Thoracic aorta (tissue), 2 donors: Measurements from ENCODE around the gene CHM. TPM values are rescaled to one million over a fixed set of nuclear protein-coding genes. Genes with fewer than 3 reads are reported as not detected.
"Not testable (repeated sequence)": the region's sequence is repeated elsewhere in the genome, so short reads cannot be mapped to it uniquely, and the experiment has no call there.

Experiments used
- ATAC-seq: fragments of 150-250 bp; one replicate; pipeline ENCODE4 v1.8.0; 2017; ENCODE audit warnings: low read depth; ENCODE audit not compliant: insufficient number of reproducible peaks, low FRiP score
- DNase-seq: peaks from one replicate; pipeline ENCODE4 v3.0.0-alpha.2; 2020; ENCODE audit warnings: low spot score
- H3K27ac ChIP-seq, 2 donors: fragments of 200-600 bp; sonication (generic); 1 replicate in 1 of 2; 2 replicates in 1 of 2; pipeline ENCODE4 v1.5.1; 2016; ENCODE audit warnings: mild to moderate bottlenecking in 2 of 2, moderate library complexity in 2 of 2
- H3K27me3 ChIP-seq: fragments of 200-600 bp; sonication (generic); replicated peaks from 2 replicates; pipeline ENCODE4 v1.6.0; 2016; ENCODE audit warnings: mild to moderate bottlenecking; ENCODE audit not compliant: insufficient read depth
- H3K36me3 ChIP-seq: fragments of 200-600 bp; sonication (generic); one replicate; pipeline ENCODE4 v1.5.1; 2016
- H3K4me1 ChIP-seq, 2 donors: fragments of 200-600 bp; sonication (generic); 1 replicate in 1 of 2; 2 replicates in 1 of 2; pipeline versions ENCODE4 v1.5.1 to v1.6.0; 2016; ENCODE audit warnings: low read depth in 2 of 2, mild to moderate bottlenecking in 1 of 2; ENCODE audit not compliant: control insufficient read depth in 1 of 2
- H3K4me3 ChIP-seq: fragments of 200-600 bp; sonication (generic); 2 replicates; pipeline ENCODE4 v1.5.1; 2016; ENCODE audit warnings: mild to moderate bottlenecking
- H3K9me3 ChIP-seq: fragments of 200-600 bp; sonication (generic); 2 replicates; pipeline ENCODE4 v1.5.1; 2016
- total RNA-seq, 2 donors: library from RNA; depleted of rRNA; stranded (reverse); fragments of >200 nt; gene quantifications; one replicate each; pipeline versions ENCODE4 v1.1.0 to v1.2.3, GENCODE V29; 2016
- TF ChIP-seq, protein P1 (sequence below): fragments of 200-600 bp; sonication (generic); IDR thresholded peaks from one replicate; pipeline ENCODE4 v1.5.1; 2019; ENCODE audit warnings: antibody characterized with exemption

CHM gene
- total RNA-seq, 2 donors from 2014 or later, result 14.8 to 14.9 TPM

DNA sequence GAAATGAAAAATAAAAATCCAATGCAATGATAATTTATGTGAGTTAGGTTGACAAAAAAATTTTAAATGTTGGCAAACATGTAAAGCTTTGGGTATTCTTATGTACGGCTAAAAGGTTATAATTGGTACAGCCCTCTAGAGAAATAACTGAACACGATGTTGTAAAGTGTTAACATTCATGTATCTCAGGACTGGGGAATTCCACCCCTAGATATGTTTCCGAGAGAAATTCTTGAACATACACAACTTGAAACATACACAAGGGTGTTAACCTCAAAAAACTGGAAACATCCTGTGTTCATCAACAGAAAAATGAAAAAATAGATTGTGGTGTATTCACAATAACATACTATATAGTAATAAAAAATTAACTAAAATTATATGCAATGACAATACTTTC is 91.8 kb downstream of the CHM start:
- H3K4me3 ChIP-seq, result no peak overlapping the region

DNA sequence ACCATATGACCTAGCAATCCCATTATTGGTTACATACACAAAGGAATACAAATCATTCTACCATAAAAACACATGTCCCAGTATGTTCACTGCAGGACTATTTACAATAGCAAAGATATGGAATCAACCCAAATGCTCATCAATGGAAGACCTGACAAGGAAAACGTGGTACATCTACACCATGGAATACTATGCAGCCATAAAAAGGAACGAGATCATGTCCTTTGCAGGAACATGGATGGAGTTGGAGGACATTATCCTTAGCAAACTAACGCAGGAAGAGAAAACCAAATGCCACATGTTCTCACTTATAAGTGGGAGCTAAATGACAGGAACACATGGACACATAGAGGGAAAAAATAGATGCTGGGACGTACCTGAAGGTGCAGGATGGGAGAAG is 102.6 kb downstream of the CHM start:
- H3K36me3 ChIP-seq, H3K27me3 ChIP-seq, H3K9me3 ChIP-seq, ATAC-seq, H3K4me1 ChIP-seq, DNase-seq, H3K4me3 ChIP-seq, H3K27ac ChIP-seq: not testable (repeated sequence)

More for the DNA sequence above, 91.8 kb downstream of the CHM start:
- TF ChIP-seq, protein P1, sequence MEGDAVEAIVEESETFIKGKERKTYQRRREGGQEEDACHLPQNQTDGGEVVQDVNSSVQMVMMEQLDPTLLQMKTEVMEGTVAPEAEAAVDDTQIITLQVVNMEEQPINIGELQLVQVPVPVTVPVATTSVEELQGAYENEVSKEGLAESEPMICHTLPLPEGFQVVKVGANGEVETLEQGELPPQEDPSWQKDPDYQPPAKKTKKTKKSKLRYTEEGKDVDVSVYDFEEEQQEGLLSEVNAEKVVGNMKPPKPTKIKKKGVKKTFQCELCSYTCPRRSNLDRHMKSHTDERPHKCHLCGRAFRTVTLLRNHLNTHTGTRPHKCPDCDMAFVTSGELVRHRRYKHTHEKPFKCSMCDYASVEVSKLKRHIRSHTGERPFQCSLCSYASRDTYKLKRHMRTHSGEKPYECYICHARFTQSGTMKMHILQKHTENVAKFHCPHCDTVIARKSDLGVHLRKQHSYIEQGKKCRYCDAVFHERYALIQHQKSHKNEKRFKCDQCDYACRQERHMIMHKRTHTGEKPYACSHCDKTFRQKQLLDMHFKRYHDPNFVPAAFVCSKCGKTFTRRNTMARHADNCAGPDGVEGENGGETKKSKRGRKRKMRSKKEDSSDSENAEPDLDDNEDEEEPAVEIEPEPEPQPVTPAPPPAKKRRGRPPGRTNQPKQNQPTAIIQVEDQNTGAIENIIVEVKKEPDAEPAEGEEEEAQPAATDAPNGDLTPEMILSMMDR, result no peak
- no peak for ATAC-seq
- Histone ChIP-seq H3K27ac (no peak overlapping the region), H3K27me3 (no peaks in the 10 kb centered on the region), H3K9me3 (no peaks in the 10 kb centered on the region), H3K4me1 (no peaks in the 10 kb centered on the region), H3K36me3 (peaks cover 2% of the 10 kb centered on the region)
- DNase-seq, result no peak

DNA sequence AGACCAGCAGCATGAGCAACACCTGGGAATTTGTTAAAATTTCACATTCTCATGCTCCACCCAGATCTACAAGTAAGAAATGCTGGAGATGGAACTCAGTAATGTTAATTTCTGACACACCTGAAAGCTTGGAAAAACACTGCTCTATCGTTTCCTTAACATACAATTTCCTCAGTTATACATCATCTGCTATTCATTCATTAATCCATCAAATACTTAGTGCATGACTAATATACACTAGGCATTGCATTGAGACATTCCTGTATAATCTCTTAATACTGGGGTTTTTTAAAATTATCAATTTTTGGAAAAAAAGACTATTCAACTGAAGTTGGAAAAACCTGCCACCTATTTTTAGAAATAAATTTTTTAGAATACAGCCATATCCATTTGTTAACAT is 106.1 kb downstream of the CHM start:
- no peaks in the 10 kb centered on the region for H3K27me3 ChIP-seq
- TF ChIP-seq, protein P1, result no peak
- no peak for ATAC-seq

DNA sequence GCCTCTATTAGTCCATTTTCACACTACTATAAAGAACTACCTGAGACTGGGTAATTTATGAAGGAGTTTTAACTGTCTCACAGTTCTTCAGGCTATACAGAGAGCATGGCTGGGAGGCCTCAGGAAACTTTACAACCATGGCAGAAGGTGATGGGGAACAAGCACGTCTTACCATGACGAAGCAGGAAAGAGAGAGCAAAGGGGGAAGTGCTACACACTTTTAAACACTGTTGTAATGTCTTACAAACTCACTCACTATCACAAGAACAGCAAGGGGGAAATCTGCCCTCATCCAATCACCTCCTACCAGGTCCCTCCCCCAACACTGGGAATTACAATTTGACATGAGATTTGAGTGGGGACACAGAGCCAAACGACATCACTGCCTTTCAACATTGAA is 107.4 kb downstream of the CHM start:
- not testable (repeated sequence) for H3K4me3 ChIP-seq, ATAC-seq, H3K9me3 ChIP-seq, DNase-seq, H3K36me3 ChIP-seq, H3K27ac ChIP-seq, H3K4me1 ChIP-seq, H3K27me3 ChIP-seq

More for the DNA sequence above, 106.1 kb downstream of the CHM start:
- H3K27ac ChIP-seq, result no peak overlapping the region
- H3K36me3 ChIP-seq, result no peaks in the 10 kb centered on the region
- no peaks in the 10 kb centered on the region for H3K9me3 ChIP-seq
- no peak overlapping the region for H3K4me3 ChIP-seq
- no peak for DNase-seq
- no peaks in the 10 kb centered on the region for H3K4me1 ChIP-seq

DNA sequence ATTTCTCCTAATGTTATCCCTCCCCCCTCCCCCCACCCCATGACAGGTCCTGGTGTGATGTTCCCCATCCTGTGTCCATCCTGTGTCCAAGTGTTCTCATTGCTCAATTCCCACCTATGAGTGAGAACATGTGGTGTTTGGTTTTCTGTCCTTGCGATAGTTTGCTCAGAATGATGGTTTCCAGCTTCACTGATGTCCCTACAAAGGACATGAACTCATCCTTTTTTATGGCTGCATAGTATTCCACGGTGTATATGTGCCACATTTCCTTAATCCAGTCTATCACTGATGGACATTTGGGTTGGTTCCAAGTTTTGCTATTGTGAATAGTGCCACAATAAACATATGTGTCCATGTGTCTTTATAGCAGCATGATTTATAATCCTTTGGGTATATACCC is 113.0 kb downstream of the CHM start:
- H3K36me3 ChIP-seq, H3K9me3 ChIP-seq, DNase-seq, ATAC-seq, H3K4me3 ChIP-seq, H3K4me1 ChIP-seq, H3K27ac ChIP-seq, H3K27me3 ChIP-seq: not testable (repeated sequence)

DNA sequence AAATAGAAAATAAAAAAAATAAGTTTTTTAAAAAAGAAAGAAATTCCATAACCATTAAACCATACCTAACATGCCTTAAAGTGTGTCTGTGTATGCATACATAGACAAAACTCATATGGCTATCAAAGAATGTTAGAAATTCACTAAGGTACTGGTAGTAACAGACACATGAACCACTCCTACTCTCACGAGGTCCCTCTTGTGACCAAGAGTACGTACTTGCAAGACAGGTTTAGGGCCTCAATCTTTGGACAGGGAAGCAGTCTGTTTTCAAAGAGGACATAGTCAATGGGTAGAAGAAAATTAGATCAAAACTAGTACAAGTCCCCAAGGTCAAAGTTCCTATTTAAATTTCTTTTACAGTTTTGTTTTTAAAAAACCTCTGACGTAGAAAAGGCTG is 117.3 kb downstream of the CHM start:
- Histone ChIP-seq H3K4me1 (peaks cover 0 to 5% of the 10 kb centered on the region in 2 donors), H3K9me3 (no peaks in the 10 kb centered on the region), H3K27ac (no peak overlapping the region), H3K4me3 (no peak overlapping the region), H3K36me3 (no peaks in the 10 kb centered on the region), H3K27me3 (no peaks in the 10 kb centered on the region)
- DNase-seq (no peak), ATAC-seq (no peak)
- TF ChIP-seq, protein P1, result no peak

DNA sequence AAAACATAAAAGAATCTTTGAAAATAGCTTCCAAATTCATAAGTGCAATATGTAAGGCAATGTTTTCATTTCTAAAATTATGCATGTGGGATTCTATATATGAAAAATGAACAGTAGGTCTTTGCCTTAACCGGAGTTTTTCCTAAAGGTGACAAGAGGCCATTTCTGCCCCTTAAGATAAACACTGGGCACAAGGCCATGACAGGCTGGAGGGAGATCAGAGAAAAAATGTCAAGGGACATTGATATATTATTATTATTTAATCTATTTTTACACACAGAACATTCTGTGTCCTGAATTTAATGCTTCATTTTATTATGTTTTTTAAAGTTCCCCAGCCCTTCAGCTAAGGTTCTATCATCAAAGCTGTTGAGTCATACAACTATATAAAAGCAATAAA is 118.8 kb downstream of the CHM start:
- no peaks in the 10 kb centered on the region for H3K9me3 ChIP-seq
- H3K36me3 ChIP-seq, result no peaks in the 10 kb centered on the region
- peaks cover 0 to 5% of the 10 kb centered on the region in 2 donors for H3K4me1 ChIP-seq
- H3K27me3 ChIP-seq, result no peaks in the 10 kb centered on the region
- no peak for ATAC-seq
- no peak for DNase-seq
- TF ChIP-seq, protein P1, result no peak
- H3K27ac ChIP-seq, result peak overlapping the region in 1 of 2 donors; percentile 26
- no peak overlapping the region for H3K4me3 ChIP-seq
